Measurements from ENCODE around the gene FAM114A1. TPM values are rescaled to one million over a fixed set of nuclear protein-coding genes. Genes with fewer than 3 reads are reported as not detected.
"Not testable (repeated sequence)": the region's sequence is repeated elsewhere in the genome, so short reads cannot be mapped to it uniquely, and the experiment has no call there.

FAM114A1 gene
- total RNA-seq, 1 donor from 2014 or later, result 27.0 TPM

DNA sequence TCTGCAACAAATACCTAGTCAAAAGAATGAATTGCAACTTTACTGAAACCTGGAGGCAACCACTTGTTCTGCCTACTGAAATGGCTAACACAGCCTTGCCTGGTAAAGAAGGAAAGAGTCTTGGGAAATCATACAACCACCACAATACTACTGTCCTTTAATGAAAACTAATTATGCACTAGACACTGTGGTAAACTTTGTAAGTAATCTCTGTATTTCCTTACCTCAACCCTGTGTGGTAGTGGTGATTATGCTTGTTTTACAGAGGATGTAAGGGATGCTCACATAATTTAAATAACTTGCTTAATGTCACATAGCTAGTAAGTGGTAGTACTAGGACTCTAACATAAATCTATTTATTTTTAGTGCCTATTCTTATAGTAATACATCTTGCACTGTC, 119.9 kb downstream of the FAM114A1 start:
- TF ChIP-seq, protein P1, sequence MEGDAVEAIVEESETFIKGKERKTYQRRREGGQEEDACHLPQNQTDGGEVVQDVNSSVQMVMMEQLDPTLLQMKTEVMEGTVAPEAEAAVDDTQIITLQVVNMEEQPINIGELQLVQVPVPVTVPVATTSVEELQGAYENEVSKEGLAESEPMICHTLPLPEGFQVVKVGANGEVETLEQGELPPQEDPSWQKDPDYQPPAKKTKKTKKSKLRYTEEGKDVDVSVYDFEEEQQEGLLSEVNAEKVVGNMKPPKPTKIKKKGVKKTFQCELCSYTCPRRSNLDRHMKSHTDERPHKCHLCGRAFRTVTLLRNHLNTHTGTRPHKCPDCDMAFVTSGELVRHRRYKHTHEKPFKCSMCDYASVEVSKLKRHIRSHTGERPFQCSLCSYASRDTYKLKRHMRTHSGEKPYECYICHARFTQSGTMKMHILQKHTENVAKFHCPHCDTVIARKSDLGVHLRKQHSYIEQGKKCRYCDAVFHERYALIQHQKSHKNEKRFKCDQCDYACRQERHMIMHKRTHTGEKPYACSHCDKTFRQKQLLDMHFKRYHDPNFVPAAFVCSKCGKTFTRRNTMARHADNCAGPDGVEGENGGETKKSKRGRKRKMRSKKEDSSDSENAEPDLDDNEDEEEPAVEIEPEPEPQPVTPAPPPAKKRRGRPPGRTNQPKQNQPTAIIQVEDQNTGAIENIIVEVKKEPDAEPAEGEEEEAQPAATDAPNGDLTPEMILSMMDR (IDR thresholded peaks at IDR 0.05; ENCODE audit: unreplicated experiment), result no peak
- Mint-ChIP-seq H3K27me3 (ENCODE audit: unreplicated experiment) (peaks cover 2% of the 10 kb centered on the region), H3K4me3 (ENCODE audit: unreplicated experiment) (no peak overlapping the region), H3K4me1 (ENCODE audit: unreplicated experiment) (peaks cover 16% of the 10 kb centered on the region), H3K36me3 (ENCODE audit: low read depth, unreplicated experiment) (no peaks in the 10 kb centered on the region), H3K27ac (ENCODE audit: unreplicated experiment) (no peak overlapping the region), H3K9me3 (ENCODE audit: unreplicated experiment) (no peaks in the 10 kb centered on the region)
- DNase-seq (ENCODE audit: low spot score), result no peak

DNA sequence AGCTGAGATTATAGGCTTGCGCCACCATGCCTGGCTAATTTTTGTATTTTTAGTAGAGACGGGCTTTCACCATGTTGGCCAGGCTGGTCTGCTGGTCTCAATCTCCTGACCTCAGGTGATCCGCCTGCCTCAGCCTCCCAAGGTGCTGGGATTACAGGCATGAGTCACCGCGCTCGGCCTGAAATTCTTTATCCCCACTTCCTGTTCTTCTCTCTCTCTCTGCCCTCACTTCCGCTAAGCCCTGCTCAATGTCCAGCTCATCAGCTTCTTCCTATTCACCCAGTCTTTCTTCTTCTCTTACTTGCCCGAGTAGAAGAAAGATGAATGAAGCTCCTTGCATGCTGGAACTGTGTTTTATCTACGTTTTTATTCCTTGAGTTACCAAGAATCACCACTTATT, 120.7 kb downstream of the FAM114A1 start:
- peaks cover 16% of the 10 kb centered on the region for H3K4me1 Mint-ChIP-seq (ENCODE audit: unreplicated experiment)
- H3K9me3 Mint-ChIP-seq (ENCODE audit: unreplicated experiment); H3K36me3 Mint-ChIP-seq (ENCODE audit: low read depth, unreplicated experiment); H3K27me3 Mint-ChIP-seq (ENCODE audit: unreplicated experiment); H3K27ac Mint-ChIP-seq (ENCODE audit: unreplicated experiment); DNase-seq (ENCODE audit: low spot score): not testable (repeated sequence)
- peak overlapping the region; percentile 38 for H3K4me3 Mint-ChIP-seq (ENCODE audit: unreplicated experiment)

DNA sequence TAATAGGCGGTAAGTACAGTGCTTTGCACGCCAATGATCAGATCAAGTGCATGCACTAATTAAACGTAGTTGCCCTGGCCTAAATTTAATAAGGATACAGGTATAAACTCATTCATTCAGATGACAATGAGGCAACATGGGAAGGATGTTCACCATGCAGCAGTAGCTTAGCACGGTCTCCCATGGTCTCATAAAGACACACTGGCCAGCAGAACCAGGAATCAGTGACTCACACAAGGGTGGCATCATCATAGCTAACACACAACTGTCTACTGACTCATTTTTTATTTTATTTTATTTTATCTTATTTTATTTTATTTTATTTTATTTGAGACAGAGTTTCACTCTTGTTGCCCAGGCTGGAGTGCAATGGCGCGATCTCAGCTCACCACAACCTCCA, 121.9 kb downstream of the FAM114A1 start:
- H3K4me3 Mint-ChIP-seq (ENCODE audit: unreplicated experiment), result no peak overlapping the region
- H3K9me3 Mint-ChIP-seq (ENCODE audit: unreplicated experiment), result no peaks in the 10 kb centered on the region
- peaks cover 2% of the 10 kb centered on the region for H3K27me3 Mint-ChIP-seq (ENCODE audit: unreplicated experiment)
- H3K4me1 Mint-ChIP-seq (ENCODE audit: unreplicated experiment), result peaks cover 12% of the 10 kb centered on the region
- H3K27ac Mint-ChIP-seq (ENCODE audit: unreplicated experiment), result no peak overlapping the region
- no peaks in the 10 kb centered on the region for H3K36me3 Mint-ChIP-seq (ENCODE audit: low read depth, unreplicated experiment)
- no peak for DNase-seq (ENCODE audit: low spot score)
- TF ChIP-seq, protein P1 (IDR thresholded peaks at IDR 0.05; ENCODE audit: unreplicated experiment), result no peak

DNA sequence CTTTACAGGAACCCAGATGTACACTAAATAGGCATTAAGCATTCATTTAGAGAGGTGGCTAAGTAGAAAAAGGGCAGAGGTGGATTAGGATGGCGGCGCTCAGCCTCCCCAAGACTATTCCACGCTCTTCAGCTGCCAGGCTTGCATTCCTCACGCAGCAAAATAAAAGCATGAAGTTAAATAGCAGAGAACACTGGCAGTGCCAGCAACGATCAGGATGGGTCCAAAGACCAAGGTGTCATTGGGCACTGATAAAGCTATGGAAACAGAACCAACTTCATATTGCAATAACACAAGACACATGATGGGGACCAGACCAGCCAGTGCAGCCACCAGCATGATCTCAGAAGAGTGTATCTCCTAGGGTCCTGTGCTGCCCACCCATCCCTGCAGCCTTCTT, 122.6 kb downstream of the FAM114A1 start:
- H3K9me3 Mint-ChIP-seq (ENCODE audit: unreplicated experiment), result no peaks in the 10 kb centered on the region
- no peak for DNase-seq (ENCODE audit: low spot score)
- peaks cover 2% of the 10 kb centered on the region for H3K27me3 Mint-ChIP-seq (ENCODE audit: unreplicated experiment)
- TF ChIP-seq, protein P1 (IDR thresholded peaks at IDR 0.05; ENCODE audit: unreplicated experiment), result no peak
- H3K27ac Mint-ChIP-seq (ENCODE audit: unreplicated experiment), result no peak overlapping the region
- H3K4me1 Mint-ChIP-seq (ENCODE audit: unreplicated experiment), result peaks cover 12% of the 10 kb centered on the region
- H3K4me3 Mint-ChIP-seq (ENCODE audit: unreplicated experiment), result no peak overlapping the region
- H3K36me3 Mint-ChIP-seq (ENCODE audit: low read depth, unreplicated experiment), result no peaks in the 10 kb centered on the region

DNA sequence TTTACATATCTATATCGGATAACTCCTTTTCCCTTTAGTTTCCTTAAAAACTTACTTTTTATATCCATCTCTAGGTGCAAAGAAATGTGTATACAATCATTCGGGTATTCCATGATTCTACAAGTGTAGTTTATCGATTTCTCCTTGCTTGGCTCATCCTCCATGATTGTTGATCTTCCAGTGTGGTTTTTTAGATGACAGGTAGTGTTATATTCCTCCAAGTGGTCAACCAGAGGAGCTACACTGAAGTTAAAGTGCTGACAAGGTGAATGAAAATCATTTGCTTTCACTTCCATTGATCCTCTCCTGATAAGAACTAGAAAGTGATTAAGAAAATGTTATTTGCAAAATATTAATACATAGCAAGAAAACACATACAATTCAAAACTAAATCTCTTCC, 126.1 kb downstream of the FAM114A1 start:
- H3K9me3 Mint-ChIP-seq (ENCODE audit: unreplicated experiment), result no peaks in the 10 kb centered on the region
- no peaks in the 10 kb centered on the region for H3K4me1 Mint-ChIP-seq (ENCODE audit: unreplicated experiment)
- no peak overlapping the region for H3K27ac Mint-ChIP-seq (ENCODE audit: unreplicated experiment)
- no peaks in the 10 kb centered on the region for H3K36me3 Mint-ChIP-seq (ENCODE audit: low read depth, unreplicated experiment)
- no peak for DNase-seq (ENCODE audit: low spot score)
- TF ChIP-seq, protein P1 (IDR thresholded peaks at IDR 0.05; ENCODE audit: unreplicated experiment), result no peak
- no peak overlapping the region for H3K4me3 Mint-ChIP-seq (ENCODE audit: unreplicated experiment)
- H3K27me3 Mint-ChIP-seq (ENCODE audit: unreplicated experiment), result no peaks in the 10 kb centered on the region

DNA sequence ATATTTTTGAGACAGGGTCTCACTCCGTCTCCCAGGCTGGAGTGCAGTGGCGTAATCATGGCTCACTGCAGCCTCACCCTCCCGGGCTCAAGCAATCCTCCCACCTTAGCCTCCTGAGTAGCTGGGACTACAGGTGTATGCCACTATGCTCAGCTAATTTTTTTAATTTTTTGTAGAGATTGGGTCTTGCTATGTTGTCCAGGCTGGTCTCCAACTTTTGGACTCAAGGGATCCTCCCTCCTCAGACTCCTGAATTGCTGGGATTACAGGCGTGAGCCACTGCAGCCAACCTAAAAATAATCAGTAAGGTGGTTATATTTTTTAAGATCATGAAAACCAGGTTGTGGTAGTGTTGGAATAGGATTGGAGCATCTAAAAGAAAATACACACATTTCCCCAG, 126.5 kb downstream of the FAM114A1 start:
- H3K9me3 Mint-ChIP-seq (ENCODE audit: unreplicated experiment), result no peaks in the 10 kb centered on the region
- no peaks in the 10 kb centered on the region for H3K27me3 Mint-ChIP-seq (ENCODE audit: unreplicated experiment)
- H3K36me3 Mint-ChIP-seq (ENCODE audit: low read depth, unreplicated experiment), result no peaks in the 10 kb centered on the region
- no peak for DNase-seq (ENCODE audit: low spot score)
- H3K4me1 Mint-ChIP-seq (ENCODE audit: unreplicated experiment), result no peaks in the 10 kb centered on the region
- TF ChIP-seq, protein P1 (IDR thresholded peaks at IDR 0.05; ENCODE audit: unreplicated experiment), result no peak
- no peak overlapping the region for H3K27ac Mint-ChIP-seq (ENCODE audit: unreplicated experiment)
- H3K4me3 Mint-ChIP-seq (ENCODE audit: unreplicated experiment), result no peak overlapping the region
